ENCODE measurements around the gene STK24.
A peak's percentile ranks its signal among the peaks of the same experiment; 100 is the strongest.

STK24 gene

DNA sequence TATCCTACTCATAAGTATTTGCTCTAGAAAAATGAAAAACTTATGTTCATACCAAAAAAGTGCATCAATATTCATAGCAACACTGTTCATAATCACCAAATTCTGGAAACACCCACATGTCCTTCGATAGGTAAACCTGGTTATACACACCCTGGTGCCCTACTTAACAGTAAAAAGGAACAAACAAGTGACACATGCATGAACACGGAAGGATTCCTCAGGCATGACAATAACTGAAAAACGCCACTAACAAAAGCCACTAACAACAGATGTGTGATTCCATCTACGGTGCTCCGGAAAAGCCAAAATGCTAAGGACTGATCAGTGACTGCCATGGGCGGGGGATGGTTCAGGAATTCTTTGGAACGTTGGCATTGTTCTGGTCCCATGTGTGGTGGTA, 65.5 kb downstream of the STK24 start:
- H3K9me3 Mint-ChIP-seq = peaks cover 1% of the 10 kb centered on the region
- no peaks in the 10 kb centered on the region for H3K27me3 Mint-ChIP-seq
- ATAC-seq (ENCODE audit: low read depth) (peak; percentile 59), DNase-seq (ENCODE audit: low spot score in 2 of 2) (no peak)
- peak overlapping the region; percentile 95 for H3K27ac Mint-ChIP-seq
- peaks cover 11% of the 10 kb centered on the region for H3K36me3 Mint-ChIP-seq
- H3K4me1 Mint-ChIP-seq = peaks cover 64% of the 10 kb centered on the region
- peak overlapping the region; percentile 27 for H3K4me3 Mint-ChIP-seq

DNA sequence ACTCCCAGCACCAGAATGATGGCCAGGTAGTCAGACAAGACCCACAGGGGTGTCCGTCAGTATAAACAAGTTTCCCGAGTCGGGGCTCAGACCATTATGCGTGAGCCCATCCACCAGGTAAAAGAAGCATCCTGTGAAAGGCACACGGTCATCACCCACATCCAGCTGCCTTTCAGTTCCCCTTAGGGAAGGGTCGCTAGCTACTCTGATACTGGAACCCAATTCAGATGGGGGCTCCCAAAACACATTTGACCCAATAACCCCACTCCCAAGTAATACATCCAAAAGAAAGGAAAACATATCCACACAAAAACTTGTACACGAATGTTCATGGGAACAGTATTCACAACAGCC, 66.8 kb downstream of the STK24 start:
- H3K27me3 Mint-ChIP-seq = no peaks in the 10 kb centered on the region
- H3K27ac Mint-ChIP-seq = peak overlapping the region; percentile 95
- H3K9me3 Mint-ChIP-seq = peaks cover 1% of the 10 kb centered on the region
- DNase-seq (ENCODE audit: low spot score in 2 of 2) = no peak
- H3K36me3 Mint-ChIP-seq = peaks cover 9% of the 10 kb centered on the region
- ATAC-seq (ENCODE audit: low read depth) = no peak
- peak overlapping the region; percentile 40 for H3K4me3 Mint-ChIP-seq
- H3K4me1 Mint-ChIP-seq = peaks cover 63% of the 10 kb centered on the region

GRCh38 chr13:98509271-98510155, 67.4 kb downstream of the STK24 start:
- H3K9me3 Mint-ChIP-seq = peaks cover 1% of the 10 kb centered on the region
- H3K27me3 Mint-ChIP-seq = no peaks in the 10 kb centered on the region
- H3K27ac Mint-ChIP-seq = peak overlapping the region; percentile 95
- peaks cover 65% of the 10 kb centered on the region for H3K4me1 Mint-ChIP-seq
- peak; percentile 32 to 46 for DNase-seq (ENCODE audit: low spot score in 2 of 2)
- H3K4me3 Mint-ChIP-seq = peak overlapping the region; percentile 40
- H3K36me3 Mint-ChIP-seq = peaks cover 9% of the 10 kb centered on the region
- peak; percentile 67 for ATAC-seq (ENCODE audit: low read depth)

- ATAC-seq (ENCODE audit: low read depth) (no peak), DNase-seq (ENCODE audit: low spot score in 2 of 2) (no peak)
- Mint-ChIP-seq H3K4me3 (peak overlapping the region; percentile 24), H3K27ac (peak overlapping the region; percentile 95), H3K27me3 (no peaks in the 10 kb centered on the region), H3K36me3 (peaks cover 7% of the 10 kb centered on the region), H3K4me1 (peaks cover 66% of the 10 kb centered on the region), H3K9me3 (peaks cover 1% of the 10 kb centered on the region)
Observed at GRCh38 chr13:98508685-98509084, 68.2 kb downstream of the STK24 start.

DNA sequence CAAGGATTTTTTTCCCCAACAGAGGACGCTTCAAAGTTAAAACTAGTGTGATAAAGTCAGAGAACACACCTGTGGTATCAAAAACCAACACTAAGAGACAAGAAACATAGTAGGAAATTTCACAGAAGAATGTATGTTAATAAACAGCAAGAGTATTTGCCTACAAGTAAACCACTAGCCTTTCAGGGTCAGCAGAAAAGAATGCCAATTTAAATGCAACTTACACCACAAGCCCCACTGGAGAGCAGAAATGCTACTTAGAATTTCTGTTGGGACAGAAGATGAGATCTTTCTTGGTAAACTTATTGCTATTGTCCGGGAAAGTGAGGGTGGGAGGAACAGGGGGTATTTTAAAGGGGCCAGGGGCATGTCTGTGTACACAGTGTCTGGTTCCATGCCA, 68.6 kb downstream of the STK24 start:
- Mint-ChIP-seq H3K27ac (peak overlapping the region; percentile 95), H3K9me3 (peaks cover 1% of the 10 kb centered on the region), H3K27me3 (no peaks in the 10 kb centered on the region), H3K36me3 (peaks cover 7% of the 10 kb centered on the region), H3K4me1 (peaks cover 66% of the 10 kb centered on the region), H3K4me3 (no peak overlapping the region)
- DNase-seq (ENCODE audit: low spot score in 2 of 2) = no peak
- ATAC-seq (ENCODE audit: low read depth) = no peak

DNA sequence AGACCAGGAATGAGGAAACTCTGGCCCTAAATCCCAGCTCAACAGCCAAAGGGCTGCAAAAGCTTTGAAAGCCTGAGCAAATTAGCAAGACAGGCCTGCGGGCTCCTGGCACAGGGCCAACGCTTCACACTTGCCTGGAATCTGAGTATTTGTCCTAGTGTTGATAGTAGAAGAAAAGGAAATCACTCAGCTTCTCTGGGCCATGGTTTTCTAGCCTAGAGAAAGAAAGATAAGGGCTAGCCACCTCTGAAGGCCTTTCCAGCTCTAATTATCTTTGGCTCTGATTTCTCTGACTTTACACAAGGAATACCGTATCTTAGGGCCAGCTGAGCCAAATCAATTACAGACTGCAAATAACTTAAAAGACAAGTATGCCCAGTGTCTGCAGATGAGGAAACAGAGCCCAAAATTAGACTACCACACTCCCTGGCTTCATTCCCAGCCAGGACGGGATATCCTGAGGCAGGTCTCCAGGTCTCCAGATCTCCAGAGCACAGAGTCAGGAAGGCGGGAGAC, 69.6 kb downstream of the STK24 start:
- Mint-ChIP-seq H3K9me3 (peaks cover 1% of the 10 kb centered on the region), H3K27me3 (no peaks in the 10 kb centered on the region), H3K36me3 (peaks cover 7% of the 10 kb centered on the region), H3K4me1 (peaks cover 67% of the 10 kb centered on the region), H3K27ac (peak overlapping the region; percentile 95), H3K4me3 (no peak overlapping the region)
- DNase-seq (ENCODE audit: low spot score in 2 of 2) = no peak
- ATAC-seq (ENCODE audit: low read depth) = no peak

DNA sequence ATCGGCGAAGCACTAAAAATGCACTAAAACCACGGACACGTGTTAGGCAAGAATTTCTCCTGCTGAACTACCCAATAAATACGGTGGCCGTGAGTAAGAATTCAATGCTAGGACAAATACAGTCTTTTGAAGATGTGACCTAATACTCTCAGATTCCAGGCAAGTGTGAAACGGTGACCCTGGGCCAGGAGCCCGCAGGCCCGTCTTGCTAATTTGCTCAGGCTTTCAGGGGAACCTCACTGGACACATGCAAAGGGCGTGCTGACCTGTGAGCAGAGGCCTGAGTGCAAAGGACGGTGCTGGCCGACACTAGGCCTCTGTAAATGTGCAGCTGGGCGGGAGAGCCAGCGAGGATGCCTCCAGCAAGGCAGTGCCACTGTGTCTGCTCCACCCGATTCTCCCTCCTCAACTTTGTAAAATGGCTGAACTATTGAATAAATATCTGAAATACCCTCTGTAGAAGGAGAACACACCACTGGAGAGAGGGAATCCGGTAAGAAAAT, 70.1 kb downstream of the STK24 start:
- Mint-ChIP-seq H3K27ac (peak overlapping the region; percentile 95), H3K9me3 (peaks cover 1% of the 10 kb centered on the region), H3K4me1 (peaks cover 68% of the 10 kb centered on the region), H3K36me3 (peaks cover 5% of the 10 kb centered on the region), H3K27me3 (no peaks in the 10 kb centered on the region), H3K4me3 (no peak overlapping the region)
- no peak for DNase-seq (ENCODE audit: low spot score in 2 of 2)
- no peak for ATAC-seq (ENCODE audit: low read depth)

DNA sequence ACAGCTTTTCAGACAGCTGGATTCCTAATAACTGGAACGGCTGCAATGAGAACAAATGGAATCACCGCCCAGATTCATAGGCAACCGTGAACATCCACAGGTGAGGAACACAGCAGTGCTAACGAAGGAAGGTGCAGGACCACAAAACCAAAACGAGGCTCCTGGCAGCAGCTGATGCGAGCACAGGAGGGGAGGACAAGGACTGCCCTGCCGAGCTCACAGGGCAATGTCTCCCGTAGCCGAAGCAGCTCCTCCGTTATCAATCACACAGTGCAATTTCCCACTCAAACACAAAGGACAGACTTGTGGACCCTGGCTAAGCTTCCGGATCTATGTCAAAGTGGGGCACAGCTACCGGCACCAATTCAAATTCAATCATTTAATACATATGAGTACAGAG, 70.6 kb downstream of the STK24 start:
- Mint-ChIP-seq H3K27me3 (no peaks in the 10 kb centered on the region), H3K4me3 (no peak overlapping the region)

GRCh38 chr13:98505217-98505616, 71.7 kb downstream of the STK24 start:
- Mint-ChIP-seq H3K4me1 (peaks cover 60% of the 10 kb centered on the region), H3K27ac (peak overlapping the region; percentile 95), H3K4me3 (peak overlapping the region; percentile 55), H3K36me3 (peaks cover 2% of the 10 kb centered on the region), H3K9me3 (no peaks in the 10 kb centered on the region), H3K27me3 (no peaks in the 10 kb centered on the region)
- DNase-seq (ENCODE audit: low spot score in 2 of 2) (no peak), ATAC-seq (ENCODE audit: low read depth) (no peak)

More for the DNA sequence above, 70.6 kb downstream of the STK24 start:
- Mint-ChIP-seq H3K36me3 (peaks cover 5% of the 10 kb centered on the region), H3K4me1 (peaks cover 67% of the 10 kb centered on the region), H3K27ac (peak overlapping the region; percentile 95), H3K9me3 (peaks cover 1% of the 10 kb centered on the region)
- no peak for ATAC-seq (ENCODE audit: low read depth)
- DNase-seq (ENCODE audit: low spot score in 2 of 2) = no peak

DNA sequence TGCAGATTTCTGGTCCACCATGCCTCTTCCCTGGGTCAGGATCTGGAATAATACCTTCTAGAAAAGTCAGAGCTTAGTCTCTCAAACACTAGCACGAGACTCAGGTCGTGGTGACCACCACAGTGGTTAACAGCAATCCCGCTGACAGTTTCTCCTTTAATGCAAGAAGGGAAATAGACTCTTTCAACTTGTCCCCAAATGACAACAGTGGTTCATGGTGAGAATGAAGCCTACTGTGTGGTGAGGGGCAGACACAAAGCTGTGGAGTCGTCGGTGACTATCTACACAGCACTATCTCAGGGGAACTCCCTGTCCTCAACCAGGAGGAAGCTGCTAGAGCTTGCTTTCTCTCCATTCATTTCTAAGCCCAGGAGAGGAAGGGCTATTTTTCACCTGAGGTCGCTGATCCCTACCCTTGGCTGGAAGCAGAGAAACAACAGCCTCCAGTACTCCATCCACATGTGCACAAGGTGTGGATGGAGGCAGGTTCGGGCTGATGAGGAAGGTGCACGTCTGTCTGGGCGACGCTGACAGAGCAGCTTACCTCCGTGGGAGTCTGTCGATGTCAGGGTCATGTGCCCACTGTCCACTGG, 72.4 kb downstream of the STK24 start:
- ATAC-seq (ENCODE audit: low read depth) (peak; percentile 47), DNase-seq (ENCODE audit: low spot score in 2 of 2) (no peak)
- H3K4me3 Mint-ChIP-seq = peak overlapping the region; percentile 62
- no peaks in the 10 kb centered on the region for H3K9me3 Mint-ChIP-seq
- H3K27me3 Mint-ChIP-seq = no peaks in the 10 kb centered on the region
- peak overlapping the region; percentile 95 for H3K27ac Mint-ChIP-seq
- H3K4me1 Mint-ChIP-seq = peaks cover 55% of the 10 kb centered on the region
- H3K36me3 Mint-ChIP-seq = peaks cover 2% of the 10 kb centered on the region

DNA sequence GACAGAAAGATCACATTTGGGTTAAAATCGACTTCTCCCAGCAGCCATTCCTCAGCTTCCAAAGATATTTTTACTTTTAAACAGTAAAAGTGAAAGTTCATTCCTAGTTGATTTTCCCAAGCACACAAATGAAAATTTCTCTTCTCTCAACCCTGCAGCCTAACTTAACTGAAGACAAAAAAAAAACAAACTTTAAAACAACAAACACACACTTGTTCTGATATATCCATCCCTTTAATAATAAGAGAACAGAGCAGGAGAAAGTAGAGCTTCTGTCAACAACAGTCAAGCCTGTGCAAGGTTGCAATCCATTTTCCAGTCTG, 72.9 kb downstream of the STK24 start:
- Mint-ChIP-seq H3K36me3 (peaks cover 2% of the 10 kb centered on the region), H3K9me3 (no peaks in the 10 kb centered on the region), H3K4me1 (peaks cover 57% of the 10 kb centered on the region), H3K4me3 (peak overlapping the region; percentile 62), H3K27me3 (no peaks in the 10 kb centered on the region), H3K27ac (peak overlapping the region; percentile 95)
- DNase-seq (ENCODE audit: low spot score in 2 of 2) (no peak), ATAC-seq (ENCODE audit: low read depth) (no peak)

GRCh38 chr13:98503175-98504028, 73.5 kb downstream of the STK24 start:
- H3K4me1 Mint-ChIP-seq = peaks cover 54% of the 10 kb centered on the region
- peak overlapping the region; percentile 95 for H3K27ac Mint-ChIP-seq
- no peaks in the 10 kb centered on the region for H3K9me3 Mint-ChIP-seq
- H3K4me3 Mint-ChIP-seq = peak overlapping the region; percentile 62
- no peak for DNase-seq (ENCODE audit: low spot score in 2 of 2)
- ATAC-seq (ENCODE audit: low read depth) = no peak
- H3K36me3 Mint-ChIP-seq = peaks cover 2% of the 10 kb centered on the region
- H3K27me3 Mint-ChIP-seq = no peaks in the 10 kb centered on the region

GRCh38 chr13:98500963-98501421, 75.9 kb downstream of the STK24 start:
- peak; percentile 67 for ATAC-seq (ENCODE audit: low read depth)
- no peak for DNase-seq (ENCODE audit: low spot score in 2 of 2)
- peaks cover 60% of the 10 kb centered on the region for H3K4me1 Mint-ChIP-seq
- H3K9me3 Mint-ChIP-seq = no peaks in the 10 kb centered on the region
- peaks cover 7% of the 10 kb centered on the region for H3K36me3 Mint-ChIP-seq
- H3K4me3 Mint-ChIP-seq = peak overlapping the region; percentile 24
- no peaks in the 10 kb centered on the region for H3K27me3 Mint-ChIP-seq
- H3K27ac Mint-ChIP-seq = peak overlapping the region; percentile 81
